Uterus (tissue), 4 donors: Measurements from ENCODE around the gene DPF3. TPM values are rescaled to one million over a fixed set of nuclear protein-coding genes. Genes with fewer than 3 reads are reported as not detected.

ENCODE experiments used
- DNase-seq, 2 donors: peaks; one replicate each; pipeline ENCODE4 v3.0.0-alpha.2; 2019 to 2020
- H3K27ac ChIP-seq, 2 donors: fragments of 200-600 bp; sonication (generic); 1 replicate in 1 of 2; 2 replicates in 1 of 2; pipeline ENCODE4 v1.5.1; 2016 to 2018
- H3K27me3 ChIP-seq, 2 donors: fragments of 200-600 bp; sonication (generic); one replicate each; pipeline ENCODE4 v1.5.1; 2018 to 2019; ENCODE audit warnings: control low read depth in 1 of 2
- H3K36me3 ChIP-seq, 2 donors: fragments of 200-600 bp; sonication (generic); one replicate each; pipeline ENCODE4 v1.5.1; 2019; ENCODE audit warnings: control low read depth in 1 of 2
- H3K4me1 ChIP-seq, 2 donors: fragments of 200-600 bp; sonication (generic); one replicate each; pipeline ENCODE4 v1.5.1; 2018 to 2019; ENCODE audit warnings: control low read depth in 1 of 2
- H3K4me3 ChIP-seq, 2 donors: fragments of 200-600 bp; sonication (generic); 1 replicate in 1 of 2; 2 replicates in 1 of 2; pipeline ENCODE4 v1.5.1; 2018 to 2019; ENCODE audit warnings: mild to moderate bottlenecking in 1 of 2
- H3K9me3 ChIP-seq, 2 donors: fragments of 200-600 bp; sonication (generic); one replicate each; pipeline ENCODE4 v1.5.1; 2019; ENCODE audit warnings: control low read depth in 1 of 2
- CTCF ChIP-seq, 4 experiments: fragments of 200-600 bp in 2 of 4; fragments of 450-650 bp in 2 of 4; sonication (generic) in 2 of 4; IDR thresholded peaks; one replicate each; pipeline ENCODE4 v1.5.1; 2016 to 2019; ENCODE audit warnings: antibody characterized with exemption in 4 of 4, mild to moderate bottlenecking in 2 of 4, moderate library complexity in 1 of 4
- POLR2A ChIP-seq, 2 donors: fragments of 450-650 bp; IDR thresholded peaks; one replicate each; pipeline ENCODE4 v1.6.1; 2016; ENCODE audit warnings: antibody characterized with exemption in 2 of 2, mild to moderate bottlenecking in 1 of 2, moderate library complexity in 1 of 2
- intact Hi-C: fragments of 100-400 bp; cut with DNase I; formaldehyde crosslinking; loops from one replicate; pipeline ENCODE4 v1.15.1; 2023; ENCODE audit warnings: low total_unique reads
- total RNA-seq, 4 donors: library from RNA; depleted of rRNA in 3 of 4; stranded (reverse); fragments of >200 nt in 3 of 4; gene quantifications; one replicate each; pipeline versions ENCODE4 v1.1.0 to v1.2.4, GENCODE V29; 2014 to 2023
- donor health status: DM: yes; HTN: yes; CAD: no.

Gene DPF3
- total RNA-seq, 4 donors from 2014 or later = 1.6 to 2.8 TPM; not detected in 2

- no peaks in the 10 kb centered on the region for H3K4me1 ChIP-seq
- no peak overlapping the region for H3K4me3 ChIP-seq
- no peaks in the 10 kb centered on the region for H3K36me3 ChIP-seq
- TF ChIP-seq POLR2A (IDR thresholded peaks at IDR 0.05) = no peak
- no peak for TF ChIP-seq CTCF (IDR thresholded peaks at IDR 0.05)
- H3K9me3 ChIP-seq = no peaks in the 10 kb centered on the region
- no peaks in the 10 kb centered on the region for H3K27me3 ChIP-seq
- intact Hi-C loops = no loop called here
- no peak for DNase-seq
- no peak overlapping the region for H3K27ac ChIP-seq
These were observed 179.1 kb downstream of the DPF3 start for GRCh38 chr14:72714871-72715214.

- H3K36me3 ChIP-seq = no peaks in the 10 kb centered on the region
- no peak overlapping the region for H3K4me3 ChIP-seq
- no peak overlapping the region for H3K27ac ChIP-seq
- intact Hi-C loops = no loop called here
- DNase-seq = no peak
- no peak for TF ChIP-seq POLR2A (IDR thresholded peaks at IDR 0.05)
- TF ChIP-seq CTCF (IDR thresholded peaks at IDR 0.05) = no peak
- H3K9me3 ChIP-seq = no peaks in the 10 kb centered on the region
- no peaks in the 10 kb centered on the region for H3K4me1 ChIP-seq
- H3K27me3 ChIP-seq = no peaks in the 10 kb centered on the region
These were observed 179.8 kb downstream of the DPF3 start for GRCh38 chr14:72714094-72714493.

- intact Hi-C loops = no loop called here
- Histone ChIP-seq H3K4me1 (no peaks in the 10 kb centered on the region), H3K4me3 (no peak overlapping the region), H3K9me3 (no peaks in the 10 kb centered on the region), H3K27ac (no peak overlapping the region), H3K36me3 (no peaks in the 10 kb centered on the region), H3K27me3 (no peaks in the 10 kb centered on the region)
- TF ChIP-seq POLR2A (IDR thresholded peaks at IDR 0.05) = no peak
- no peak for TF ChIP-seq CTCF (IDR thresholded peaks at IDR 0.05)
- DNase-seq = no peak
These were observed 182.0 kb downstream of the DPF3 start for GRCh38 chr14:72711936-72712335.

GRCh38 chr14:72709916-72710611 is 183.8 kb downstream of the DPF3 start:
- Histone ChIP-seq H3K4me3 (no peak overlapping the region), H3K27me3 (no peaks in the 10 kb centered on the region), H3K4me1 (no peaks in the 10 kb centered on the region), H3K36me3 (no peaks in the 10 kb centered on the region), H3K27ac (no peak overlapping the region), H3K9me3 (no peaks in the 10 kb centered on the region)
- intact Hi-C loops = no loop called here
- DNase-seq = no peak
- TF ChIP-seq POLR2A (IDR thresholded peaks at IDR 0.05) (no peak), CTCF (IDR thresholded peaks at IDR 0.05) (no peak)

- DNase-seq = no peak
- no peak overlapping the region for H3K27ac ChIP-seq
- intact Hi-C loops = no loop called here
These were observed 185.0 kb downstream of the DPF3 start for GRCh38 chr14:72708708-72709475.

More at GRCh38 chr14:72708708-72709475, 185.0 kb downstream of the DPF3 start:
- H3K27me3 ChIP-seq = no peaks in the 10 kb centered on the region
- H3K4me3 ChIP-seq = no peak overlapping the region
- no peaks in the 10 kb centered on the region for H3K9me3 ChIP-seq
- no peaks in the 10 kb centered on the region for H3K4me1 ChIP-seq
- no peak for TF ChIP-seq CTCF (IDR thresholded peaks at IDR 0.05)
- TF ChIP-seq POLR2A (IDR thresholded peaks at IDR 0.05) = no peak
- H3K36me3 ChIP-seq = no peaks in the 10 kb centered on the region
